ENCODE measurements around the gene RNF10. TPM values are rescaled to one million over a fixed set of nuclear protein-coding genes. Genes with fewer than 3 reads are reported as not detected.

Gene RNF10
- polyA plus RNA-seq, 1 donor from 2014 or later = 139 TPM

GRCh38 chr12:120596901-120597300 is 62.7 kb downstream of the RNF10 start:
- H3K9me2 ChIP-seq (ENCODE audit: insufficient read depth, low read length) = no peaks in the 10 kb centered on the region
- H3K36me3 ChIP-seq (ENCODE audit: insufficient read depth, low read length) = no peaks in the 10 kb centered on the region
- H3K27me3 ChIP-seq (ENCODE audit: insufficient read depth, low read depth, low read length) = no peaks in the 10 kb centered on the region
- no peak overlapping the region for H2AFZ ChIP-seq (ENCODE audit: low read depth, low read length)
- H3K79me2 ChIP-seq (replicated peaks; ENCODE audit: insufficient read depth, low read length) = no peaks in the 10 kb centered on the region
- H3K27ac ChIP-seq (ENCODE audit: low read length) = no peak overlapping the region
- TF ChIP-seq CTCF (IDR thresholded peaks at IDR 0.05; ENCODE audit: poor library complexity, severe bottlenecking) (no peak), MXI1 (conservative IDR thresholded peaks at IDR 0.05; ENCODE audit: poor library complexity, severe bottlenecking) (no peak), TAF1 (IDR thresholded peaks at IDR 0.05; ENCODE audit: low read depth) (no peak), POLR2AphosphoS5 (IDR thresholded peaks at IDR 0.05) (no peak), EP300 (conservative IDR thresholded peaks at IDR 0.05; ENCODE audit: poor library complexity, severe bottlenecking) (no peak), EZH2 (IDR thresholded peaks at IDR 0.05; ENCODE audit: borderline replicate concordance, insufficient read depth, low read length, poor library complexity, severe bottlenecking) (no peak)
- no peaks in the 10 kb centered on the region for H3K9me3 ChIP-seq (ENCODE audit: low read length)
- H4K20me1 ChIP-seq (ENCODE audit: insufficient read depth) = no peaks in the 10 kb centered on the region
- no peak overlapping the region for H3K4me2 ChIP-seq (ENCODE audit: low read length)
- H3K4me3 ChIP-seq (ENCODE audit: low read length) = no peak overlapping the region
- no peaks in the 10 kb centered on the region for H3F3A ChIP-seq (ENCODE audit: insufficient read depth, low read length, poor library complexity, severe bottlenecking)
- no peak overlapping the region for H3K9ac ChIP-seq (ENCODE audit: low read length)

GRCh38 chr12:120597861-120598260 is 63.7 kb downstream of the RNF10 start:
- Histone ChIP-seq H3K27ac (ENCODE audit: low read length) (no peak overlapping the region), H3K27me3 (ENCODE audit: insufficient read depth, low read depth, low read length) (no peaks in the 10 kb centered on the region), H3K9ac (ENCODE audit: low read length) (no peak overlapping the region), H2AFZ (ENCODE audit: low read depth, low read length) (no peak overlapping the region), H3K36me3 (ENCODE audit: insufficient read depth, low read length) (no peaks in the 10 kb centered on the region), H3F3A (ENCODE audit: insufficient read depth, low read length, poor library complexity, severe bottlenecking) (no peaks in the 10 kb centered on the region), H3K4me3 (ENCODE audit: low read length) (no peak overlapping the region), H3K4me2 (ENCODE audit: low read length) (no peak overlapping the region), H3K79me2 (replicated peaks; ENCODE audit: insufficient read depth, low read length) (no peaks in the 10 kb centered on the region), H3K9me3 (ENCODE audit: low read length) (no peaks in the 10 kb centered on the region), H3K9me2 (ENCODE audit: insufficient read depth, low read length) (no peaks in the 10 kb centered on the region), H4K20me1 (ENCODE audit: insufficient read depth) (no peaks in the 10 kb centered on the region)
- TF ChIP-seq CTCF (IDR thresholded peaks at IDR 0.05; ENCODE audit: poor library complexity, severe bottlenecking) (no peak), EP300 (conservative IDR thresholded peaks at IDR 0.05; ENCODE audit: poor library complexity, severe bottlenecking) (no peak), POLR2AphosphoS5 (IDR thresholded peaks at IDR 0.05) (no peak), SMC3 (conservative IDR thresholded peaks at IDR 0.05; ENCODE audit: poor library complexity) (no peak), REST (IDR thresholded peaks at IDR 0.05; ENCODE audit: borderline replicate concordance) (no peak)

Measured in neural cell (in vitro differentiated cells).